Smooth muscle cell (in vitro differentiated cells): ENCODE data around the gene WDR86. TPM values are rescaled to one million over a fixed set of nuclear protein-coding genes. Genes with fewer than 3 reads are reported as not detected.
A peak's percentile ranks its signal among the peaks of the same experiment; 100 is the strongest.

Experiments
- DNase-seq: peaks from one replicate; lab custom pipeline; 2025; ENCODE audit not compliant: unreplicated experiment; lab: John Stamatoyannopoulos, UW
- H2AFZ ChIP-seq: fragments of 200-600 bp; sonication (generic); 2 replicates; pipeline ENCODE4 v1.6.0; 2016; ENCODE audit warnings: antibody characterized with exemption, low read depth, mild to moderate bottlenecking
- H3F3A ChIP-seq: fragments of 200-600 bp; sonication (generic); 2 replicates; pipeline ENCODE4 v1.6.0; 2017; ENCODE audit warnings: antibody characterized with exemption, low read depth
- H3K27ac ChIP-seq: fragments of 200-600 bp; sonication (generic); 2 replicates; pipeline ENCODE4 v1.5.1; 2016; ENCODE audit warnings: low read depth, mild to moderate bottlenecking
- H3K27me3 ChIP-seq: fragments of 200-600 bp; sonication (generic); 2 replicates; pipeline ENCODE4 v1.6.1; 2016; ENCODE audit warnings: low read depth, mild to moderate bottlenecking
- H3K36me3 ChIP-seq: fragments of 200-600 bp; sonication (generic); 2 replicates; pipeline ENCODE4 v1.5.1; 2016; ENCODE audit warnings: low read depth
- H3K4me1 ChIP-seq: fragments of 200-600 bp; sonication (generic); 2 replicates; pipeline ENCODE4 v1.5.1; 2016; ENCODE audit warnings: low read depth
- H3K4me2 ChIP-seq: fragments of 200-600 bp; sonication (generic); 2 replicates; pipeline ENCODE4 v1.6.0; 2016; ENCODE audit warnings: mild to moderate bottlenecking
- H3K4me3 ChIP-seq: fragments of 200-600 bp; sonication (generic); 2 replicates; pipeline ENCODE4 v1.5.1; 2016; ENCODE audit warnings: mild to moderate bottlenecking
- H3K79me2 ChIP-seq: fragments of 200-600 bp; sonication (generic); 2 replicates; pipeline ENCODE4 v1.6.0; 2016; ENCODE audit warnings: low read depth, mild to moderate bottlenecking
- H3K9ac ChIP-seq: fragments of 200-600 bp; sonication (generic); 2 replicates; pipeline ENCODE4 v1.6.0; 2016; ENCODE audit warnings: low read depth
- H3K9me3 ChIP-seq: fragments of 200-600 bp; sonication (generic); replicated peaks from 2 replicates; pipeline ENCODE4 v1.5.1; 2016; ENCODE audit warnings: low read depth
- H4K20me1 ChIP-seq: fragments of 200-600 bp; sonication (generic); 2 replicates; pipeline ENCODE4 v1.6.0; 2016; ENCODE audit warnings: low read depth
- CTCF ChIP-seq: fragments of 200-600 bp; sonication (generic); IDR thresholded peaks from 2 replicates; pipeline ENCODE4 v1.5.1; 2017; ENCODE audit warnings: borderline replicate concordance, mild to moderate bottlenecking, antibody characterized with exemption; ENCODE audit not compliant: insufficient read depth, poor library complexity, severe bottlenecking
- WGBS: methylation state at CpG from one replicate; pipeline ENCODE4 v1.1.7; 2016; ENCODE audit warnings: low lambda C conversion rate; 5-methylcytosine and 5-hydroxymethylcytosine counted together
- polyA plus RNA-seq: library from polyadenylated mRNA; unstranded; fragments of >200 nt; fragmentation: Nextera tagmentation; extraction: Ambion mirVana; gene quantifications from 2 replicates; pipeline ENCODE4 v1.2.1, GENCODE V29; 2016
- total RNA-seq: library from RNA; depleted of rRNA; stranded (reverse); fragments of >200 nt; gene quantifications from 2 replicates; pipeline ENCODE4 v1.2.3, GENCODE V29; 2014

Gene WDR86
- total and polyA plus RNA-seq, 2 experiments from 2014 or later, result 1.3 to 4.1 TPM

GRCh38 chr7:151368136-151368571, 41.7 kb downstream of the WDR86 start:
- 18% methylated on average over 11 of the region's 11 CpGs for WGBS
- H3K4me2 ChIP-seq, result no peak overlapping the region
- peak overlapping the region; percentile 30 for H3K27ac ChIP-seq
- peaks cover 8% of the 10 kb centered on the region for H4K20me1 ChIP-seq
- peak; percentile 85 for TF ChIP-seq CTCF
- H3K4me1 ChIP-seq, result no peaks in the 10 kb centered on the region
- no peak overlapping the region for H3K4me3 ChIP-seq
- H3F3A ChIP-seq, result peaks cover 12% of the 10 kb centered on the region
- no peak overlapping the region for H2AFZ ChIP-seq
- peaks cover 9% of the 10 kb centered on the region for H3K36me3 ChIP-seq
- no peaks in the 10 kb centered on the region for H3K9me3 ChIP-seq
- DNase-seq, result peak; percentile 31
- H3K9ac ChIP-seq, result no peak overlapping the region
- no peaks in the 10 kb centered on the region for H3K79me2 ChIP-seq
- H3K27me3 ChIP-seq, result no peaks in the 10 kb centered on the region

GRCh38 chr7:151367284-151367683, 42.6 kb downstream of the WDR86 start:
- Histone ChIP-seq H3K4me3 (no peak overlapping the region), H3K9ac (no peak overlapping the region)
- 40% methylated on average over 4 of the region's 4 CpGs for WGBS

GRCh38 chr7:151366880-151367222, 43.0 kb downstream of the WDR86 start:
- TF ChIP-seq CTCF, result no peak
- H2AFZ ChIP-seq, result no peak overlapping the region
- peak overlapping the region; percentile 65 for H3K4me2 ChIP-seq
- 48% methylated on average over 5 of the region's 5 CpGs for WGBS
- H3K4me3 ChIP-seq, result no peak overlapping the region
- H3K27ac ChIP-seq, result peak overlapping the region; percentile 52
- H3K36me3 ChIP-seq, result peaks cover 17% of the 10 kb centered on the region
- no peaks in the 10 kb centered on the region for H4K20me1 ChIP-seq
- H3K9me3 ChIP-seq, result no peaks in the 10 kb centered on the region
- no peak overlapping the region for H3K9ac ChIP-seq
- DNase-seq, result no peak
- H3F3A ChIP-seq, result peaks cover 12% of the 10 kb centered on the region
- no peaks in the 10 kb centered on the region for H3K27me3 ChIP-seq
- H3K4me1 ChIP-seq, result no peaks in the 10 kb centered on the region
- H3K79me2 ChIP-seq, result no peaks in the 10 kb centered on the region

More at GRCh38 chr7:151367284-151367683, 42.6 kb downstream of the WDR86 start:
- Histone ChIP-seq H3K27me3 (no peaks in the 10 kb centered on the region), H4K20me1 (peaks cover 2% of the 10 kb centered on the region), H3K4me1 (no peaks in the 10 kb centered on the region), H3K79me2 (no peaks in the 10 kb centered on the region), H3F3A (peaks cover 12% of the 10 kb centered on the region), H3K9me3 (no peaks in the 10 kb centered on the region), H2AFZ (no peak overlapping the region), H3K27ac (peak overlapping the region; percentile 30), H3K4me2 (peak overlapping the region; percentile 65), H3K36me3 (peaks cover 13% of the 10 kb centered on the region)
- no peak for DNase-seq
- no peak for TF ChIP-seq CTCF

GRCh38 chr7:151366166-151366879, 43.5 kb downstream of the WDR86 start:
- Histone ChIP-seq H3K27me3 (no peaks in the 10 kb centered on the region), H3K79me2 (no peaks in the 10 kb centered on the region), H2AFZ (no peak overlapping the region), H3K4me3 (no peak overlapping the region), H3K9me3 (no peaks in the 10 kb centered on the region), H3K4me1 (no peaks in the 10 kb centered on the region), H3K36me3 (peaks cover 21% of the 10 kb centered on the region), H3K9ac (no peak overlapping the region), H3K4me2 (peak overlapping the region; percentile 65), H3K27ac (peak overlapping the region; percentile 52), H3F3A (peaks cover 12% of the 10 kb centered on the region), H4K20me1 (no peaks in the 10 kb centered on the region)
- 79% methylated on average over 9 of the region's 9 CpGs for WGBS
- TF ChIP-seq CTCF, result no peak
- no peak for DNase-seq
